Epithelial cell of proximal tubule (primary cell): Measurements from ENCODE around the gene PUS1. TPM values are rescaled to one million over a fixed set of nuclear protein-coding genes. Genes with fewer than 3 reads are reported as not detected.
A peak's percentile ranks its signal among the peaks of the same experiment; 100 is the strongest.

Source experiments
- DNase-seq: peaks from one replicate; pipeline ENCODE4 v3.0.0-alpha.2; 2011; ENCODE audit warnings: low read depth
- H3K4me3 ChIP-seq: 2 replicates; pipeline ENCODE4 v1.5.1; 2011; ENCODE audit warnings: low read depth, mild to moderate bottlenecking, low read length
- total RNA-seq: library from RNA; depleted of rRNA; stranded (reverse); fragments of >200 nt; gene quantifications from 2 replicates; pipeline ENCODE4 v1.2.3, GENCODE V29; 2015
- TF ChIP-seq, protein P1 (sequence below): conservative IDR thresholded peaks from 2 replicates; pipeline ENCODE4 v1.5.1; 2012; ENCODE audit warnings: low read depth, mild to moderate bottlenecking, low read length

The PUS1 gene
- total RNA-seq, 1 donor from 2014 or later: 17.1 TPM

DNA sequence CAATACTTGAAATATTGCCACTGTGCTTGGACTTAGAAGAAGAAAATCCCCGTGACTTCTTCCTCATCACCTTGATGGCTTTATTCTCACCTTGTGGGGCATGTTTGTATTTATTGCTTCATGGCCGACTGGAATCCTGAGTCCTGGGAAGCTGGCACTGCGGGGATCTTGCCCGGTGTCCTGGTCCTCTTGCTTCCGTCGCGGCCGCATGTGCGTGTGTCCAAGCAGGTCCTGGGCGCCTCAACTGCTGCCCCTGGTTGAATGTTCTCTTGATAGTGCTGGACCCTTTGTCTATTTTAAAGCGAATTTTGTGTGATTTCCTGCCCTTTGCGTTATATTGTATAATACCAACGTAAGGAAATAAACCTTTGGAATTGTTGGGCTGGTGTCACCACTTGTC is 6.3 kb upstream of the PUS1 start:
- no peak for DNase-seq
- no peak overlapping the region for H3K4me3 ChIP-seq
- TF ChIP-seq, protein P1, sequence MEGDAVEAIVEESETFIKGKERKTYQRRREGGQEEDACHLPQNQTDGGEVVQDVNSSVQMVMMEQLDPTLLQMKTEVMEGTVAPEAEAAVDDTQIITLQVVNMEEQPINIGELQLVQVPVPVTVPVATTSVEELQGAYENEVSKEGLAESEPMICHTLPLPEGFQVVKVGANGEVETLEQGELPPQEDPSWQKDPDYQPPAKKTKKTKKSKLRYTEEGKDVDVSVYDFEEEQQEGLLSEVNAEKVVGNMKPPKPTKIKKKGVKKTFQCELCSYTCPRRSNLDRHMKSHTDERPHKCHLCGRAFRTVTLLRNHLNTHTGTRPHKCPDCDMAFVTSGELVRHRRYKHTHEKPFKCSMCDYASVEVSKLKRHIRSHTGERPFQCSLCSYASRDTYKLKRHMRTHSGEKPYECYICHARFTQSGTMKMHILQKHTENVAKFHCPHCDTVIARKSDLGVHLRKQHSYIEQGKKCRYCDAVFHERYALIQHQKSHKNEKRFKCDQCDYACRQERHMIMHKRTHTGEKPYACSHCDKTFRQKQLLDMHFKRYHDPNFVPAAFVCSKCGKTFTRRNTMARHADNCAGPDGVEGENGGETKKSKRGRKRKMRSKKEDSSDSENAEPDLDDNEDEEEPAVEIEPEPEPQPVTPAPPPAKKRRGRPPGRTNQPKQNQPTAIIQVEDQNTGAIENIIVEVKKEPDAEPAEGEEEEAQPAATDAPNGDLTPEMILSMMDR: no peak

GRCh38 chr12:131923260-131923659 is 5.8 kb upstream of the PUS1 start:
- TF ChIP-seq, protein P1: no peak
- no peak overlapping the region for H3K4me3 ChIP-seq

DNA sequence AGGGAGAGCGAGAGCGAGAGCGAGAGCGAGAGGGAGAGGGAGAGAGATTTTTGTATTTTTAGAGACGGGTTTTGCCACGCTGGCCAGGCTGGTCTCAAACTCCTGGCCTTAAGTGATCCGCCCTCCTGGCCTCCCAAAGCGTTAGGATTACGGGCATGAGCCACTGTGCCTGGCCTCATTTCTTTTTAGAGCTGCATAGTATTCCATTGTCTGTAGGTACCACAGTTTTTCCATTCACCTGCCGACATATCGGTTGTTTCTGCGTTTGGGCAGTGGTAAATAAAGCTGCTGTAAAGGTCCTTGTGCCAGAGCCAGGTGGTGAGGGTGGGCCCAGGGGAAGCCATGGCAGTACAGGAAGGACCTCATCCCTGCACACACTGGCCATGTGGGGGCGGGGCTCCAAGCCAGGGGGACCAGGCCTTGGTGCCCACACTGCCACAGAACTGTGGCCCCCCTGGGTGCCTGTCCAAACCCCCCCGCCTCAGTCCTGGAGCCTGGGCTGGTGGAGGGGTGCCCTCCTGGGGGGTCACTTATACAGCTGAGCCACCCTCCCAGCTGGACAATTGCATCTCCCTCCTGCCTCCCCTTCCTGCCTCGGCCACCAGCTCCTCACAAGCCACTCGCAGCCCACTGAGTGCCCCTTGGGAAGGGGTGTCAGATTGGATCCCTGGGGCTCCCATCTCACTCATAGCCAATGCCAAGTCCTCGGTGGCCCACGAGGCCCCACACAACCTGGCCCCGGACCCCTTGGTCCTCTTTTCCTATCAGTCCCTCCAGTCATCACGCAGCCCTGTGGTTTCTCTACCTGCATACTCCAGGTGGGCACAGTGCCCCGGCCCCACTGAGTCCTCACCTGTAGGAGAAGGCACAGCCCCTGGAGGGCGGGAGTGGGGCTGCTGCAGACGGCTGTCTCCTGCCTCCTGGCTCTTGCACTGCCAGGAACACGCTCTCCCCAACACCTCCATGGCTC is 1.7 kb upstream of the PUS1 start:
- no peak overlapping the region for H3K4me3 ChIP-seq
- DNase-seq: no peak
- TF ChIP-seq, protein P1: no peak

More at GRCh38 chr12:131923260-131923659, 5.8 kb upstream of the PUS1 start:
- no peak for DNase-seq

DNA sequence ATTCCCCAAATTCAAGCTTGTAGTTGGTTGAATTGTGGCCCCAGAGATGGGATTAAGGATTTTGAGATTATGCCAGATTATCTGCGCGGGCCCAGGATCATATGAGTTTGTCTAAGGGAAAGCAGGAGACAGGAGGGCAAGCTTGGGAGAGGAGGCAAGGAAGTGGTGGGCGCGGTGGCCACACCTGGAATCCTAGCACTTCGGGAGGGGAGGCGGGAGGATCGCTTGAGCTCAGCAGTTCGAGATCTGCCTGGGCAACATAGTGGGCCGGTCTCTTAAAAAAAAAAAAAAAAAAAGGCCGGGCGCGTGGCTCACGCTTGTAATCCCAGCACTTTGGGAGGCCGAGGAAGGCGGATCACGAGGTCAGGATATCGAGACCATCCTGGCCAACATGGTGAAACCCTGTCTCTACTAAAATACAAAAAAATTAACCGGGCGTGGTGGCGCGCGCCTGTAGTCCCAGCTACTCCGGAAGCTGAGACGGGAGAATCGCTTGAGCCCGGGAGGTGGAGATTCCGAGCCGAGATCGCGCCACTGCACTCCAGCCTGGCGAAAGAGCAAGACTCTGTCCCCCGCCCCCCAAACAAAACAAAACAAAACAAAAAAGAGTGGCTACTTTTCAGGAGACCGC is 881 bp upstream of the PUS1 start:
- TF ChIP-seq, protein P1: no peak
- no peak for DNase-seq
- H3K4me3 ChIP-seq: peak overlapping the region; percentile 97

- peak overlapping the region; percentile 97 for H3K4me3 ChIP-seq
- no peak for DNase-seq
- TF ChIP-seq, protein P1: no peak
These were observed 743 bp downstream of the PUS1 start for GRCh38 chr12:131929581-131930456.

- TF ChIP-seq, protein P1: no peak
- DNase-seq: no peak
- peak overlapping the region; percentile 97 for H3K4me3 ChIP-seq
These were observed 1.4 kb downstream of the PUS1 start for GRCh38 chr12:131930510-131930909.
